GM23338 (cell line): ENCODE measurements around the gene RIMOC1. TPM values are rescaled to one million over a fixed set of nuclear protein-coding genes. Genes with fewer than 3 reads are reported as not detected.

Experiments used
- ATAC-seq: fragments of 200-7000 bp; cut with Tn5 transposase; 3 replicates; pipeline ENCODE4 v1.9.1; 2020
- DNase-seq: peaks from one replicate; pipeline ENCODE4 v3.0.0-alpha.2; 2015; ENCODE audit warnings: low spot score
- H2AFZ ChIP-seq: fragments of 200-600 bp; sonication (generic); 2 replicates; pipeline ENCODE4 v1.8.0; 2016; ENCODE audit warnings: antibody characterized with exemption, mild to moderate bottlenecking, moderate library complexity
- H3F3A ChIP-seq: fragments of 200-600 bp; sonication (generic); replicated peaks from 2 replicates; pipeline ENCODE4 v1.8.0; 2017; ENCODE audit warnings: antibody characterized with exemption, mixed run types, low read depth
- H3K27ac ChIP-seq: fragments of 200-600 bp; sonication (generic); 2 replicates; pipeline ENCODE4 v1.6.1; 2016; ENCODE audit warnings: low read depth
- H3K27me3 ChIP-seq: fragments of 200-600 bp; sonication (generic); 2 replicates; pipeline ENCODE4 v1.8.0; 2016; ENCODE audit warnings: mild to moderate bottlenecking, mixed run types, moderate library complexity; ENCODE audit not compliant: insufficient read depth
- H3K36me3 ChIP-seq: fragments of 200-600 bp; sonication (generic); 2 replicates; pipeline ENCODE4 v1.8.0; 2016; ENCODE audit warnings: mild to moderate bottlenecking; ENCODE audit not compliant: insufficient read depth
- H3K4me1 ChIP-seq: fragments of 200-600 bp; sonication (generic); 2 replicates; pipeline ENCODE4 v1.8.0; 2016; ENCODE audit warnings: mild to moderate bottlenecking, moderate library complexity; ENCODE audit not compliant: insufficient read depth
- H3K4me2 ChIP-seq: fragments of 200-600 bp; sonication (generic); 2 replicates; pipeline ENCODE4 v1.7.1; 2017; ENCODE audit warnings: mixed run types
- H3K4me3 ChIP-seq: fragments of 200-600 bp; sonication (generic); 2 replicates; pipeline ENCODE4 v1.6.1; 2016; ENCODE audit warnings: mixed run types
- H3K79me2 ChIP-seq: fragments of 200-600 bp; sonication (generic); replicated peaks from 2 replicates; pipeline ENCODE4 v1.8.0; 2017; ENCODE audit warnings: mild to moderate bottlenecking; ENCODE audit not compliant: insufficient read depth
- H3K9me2 ChIP-seq: fragments of 200-600 bp; sonication (generic); 2 replicates; pipeline ENCODE4 v1.8.0; 2017; ENCODE audit not compliant: insufficient read depth
- H4K20me1 ChIP-seq: fragments of 200-600 bp; sonication (generic); replicated peaks from 2 replicates; pipeline ENCODE4 v1.8.0; 2017; ENCODE audit warnings: mild to moderate bottlenecking; ENCODE audit not compliant: insufficient read depth
- H3K27ac Mint-ChIP-seq: 2 replicates; pipeline ENCODE4 v1.8.0; 2020; ENCODE audit warnings: inconsistent platforms, mild to moderate bottlenecking, moderate library complexity, mixed read lengths
- H3K27me3 Mint-ChIP-seq: 3 replicates; pipeline ENCODE4 v1.8.0; 2022; ENCODE audit warnings: low read depth, mild to moderate bottlenecking, moderate library complexity, mixed read lengths, inconsistent platforms; ENCODE audit not compliant: insufficient read depth, poor library complexity
- H3K36me3 Mint-ChIP-seq: 3 replicates; pipeline ENCODE4 v1.8.0; 2021; ENCODE audit warnings: low read depth, mild to moderate bottlenecking, inconsistent platforms, moderate library complexity, mixed read lengths
- H3K4me1 Mint-ChIP-seq: 3 replicates; pipeline ENCODE4 v1.8.0; 2020; ENCODE audit warnings: mild to moderate bottlenecking, inconsistent platforms, mixed read lengths
- H3K4me3 Mint-ChIP-seq: 3 replicates; pipeline ENCODE4 v1.8.0; 2021; ENCODE audit warnings: moderate library complexity, mild to moderate bottlenecking, inconsistent platforms, mixed read lengths
- H3K9me3 Mint-ChIP-seq: 3 replicates; pipeline ENCODE4 v1.8.0; 2020; ENCODE audit warnings: moderate library complexity, mild to moderate bottlenecking, inconsistent platforms, mixed read lengths
- CREB1 ChIP-seq: fragments of 250-450 bp; sonication (Bioruptor Pico); IDR thresholded peaks from 2 replicates; pipeline ENCODE4 v1.5.0; 2020; ENCODE audit warnings: low read depth, mild to moderate bottlenecking, moderate library complexity
- EZH2 ChIP-seq: fragments of 200-600 bp; sonication (generic); IDR thresholded peaks from one replicate; pipeline ENCODE4 v1.8.0; 2017; ENCODE audit warnings: antibody characterized with exemption, mild to moderate bottlenecking, low read depth; ENCODE audit not compliant: unreplicated experiment
- JUNB ChIP-seq: IDR thresholded peaks from one replicate; pipeline ENCODE4 v1.6.1; 2016; ENCODE audit warnings: antibody characterized with exemption; ENCODE audit not compliant: unreplicated experiment
- NANOG ChIP-seq: IDR thresholded peaks from 2 replicates; pipeline ENCODE4 v1.6.1; 2016; ENCODE audit warnings: antibody characterized with exemption, borderline replicate concordance
- POLR2AphosphoS5 ChIP-seq: IDR thresholded peaks from 2 replicates; pipeline ENCODE4 v1.6.1; 2016; ENCODE audit warnings: antibody characterized with exemption, low read depth
- STAT1 ChIP-seq: IDR thresholded peaks from one replicate; pipeline ENCODE4 v1.6.1; 2016; ENCODE audit warnings: antibody characterized with exemption; ENCODE audit not compliant: unreplicated experiment
- ZNF331 ChIP-seq: fragments of 250-450 bp; sonication (Bioruptor Pico); IDR thresholded peaks from 2 replicates; pipeline ENCODE4 v1.5.0; 2020; ENCODE audit warnings: low read depth, mild to moderate bottlenecking, moderate library complexity
- long read RNA-seq: library from polyadenylated mRNA; unstranded; transcript quantifications from one replicate; pipeline ENCODE4 v2.0.0, GENCODE V29; 2020; ENCODE audit not compliant: unreplicated experiment
- polyA plus RNA-seq: library from polyadenylated mRNA; unstranded; fragments of >200 nt; fragmentation: Nextera tagmentation; extraction: Ambion mirVana; gene quantifications from 2 replicates; pipeline ENCODE4 v1.2.1, GENCODE V29; 2016
- total RNA-seq: library from RNA; depleted of rRNA; stranded (reverse); fragments of >200 nt; shearing (Covaris generic); gene quantifications from 2 replicates; pipeline ENCODE4 v1.2.3, GENCODE V29; 2014; rRNA removed
- TF ChIP-seq, protein P1 (sequence below): IDR thresholded peaks from one replicate; pipeline ENCODE4 v1.6.1; 2018; ENCODE audit warnings: antibody characterized with exemption; ENCODE audit not compliant: unreplicated experiment
- TF ChIP-seq, protein P2 (sequence below): fragments of 250-450 bp; sonication (Bioruptor Pico); IDR thresholded peaks from 2 replicates; pipeline ENCODE4 v1.5.0; 2020; ENCODE audit warnings: mild to moderate bottlenecking, moderate library complexity
- TF ChIP-seq, protein P3 (sequence below): IDR thresholded peaks from 2 replicates; pipeline ENCODE4 v1.6.1; 2016; ENCODE audit warnings: antibody characterized with exemption

Gene RIMOC1, protein sequence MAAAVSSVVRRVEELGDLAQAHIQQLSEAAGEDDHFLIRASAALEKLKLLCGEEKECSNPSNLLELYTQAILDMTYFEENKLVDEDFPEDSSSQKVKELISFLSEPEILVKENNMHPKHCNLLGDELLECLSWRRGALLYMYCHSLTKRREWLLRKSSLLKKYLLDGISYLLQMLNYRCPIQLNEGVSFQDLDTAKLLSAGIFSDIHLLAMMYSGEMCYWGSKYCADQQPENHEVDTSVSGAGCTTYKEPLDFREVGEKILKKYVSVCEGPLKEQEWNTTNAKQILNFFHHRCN
- total RNA-seq (25.3 and 30.3 TPM in 2 replicates), polyA plus RNA-seq (22.7 and 26.4 TPM in 2 replicates)
- long read RNA-seq, full-length matches to known transcripts = 4 of 6 reads
- long read RNA-seq, partial matches to known transcripts = 0 of 6 reads
- long read RNA-seq, other reads (novel, unspliced or antisense) = 2 of 6 reads

DNA sequence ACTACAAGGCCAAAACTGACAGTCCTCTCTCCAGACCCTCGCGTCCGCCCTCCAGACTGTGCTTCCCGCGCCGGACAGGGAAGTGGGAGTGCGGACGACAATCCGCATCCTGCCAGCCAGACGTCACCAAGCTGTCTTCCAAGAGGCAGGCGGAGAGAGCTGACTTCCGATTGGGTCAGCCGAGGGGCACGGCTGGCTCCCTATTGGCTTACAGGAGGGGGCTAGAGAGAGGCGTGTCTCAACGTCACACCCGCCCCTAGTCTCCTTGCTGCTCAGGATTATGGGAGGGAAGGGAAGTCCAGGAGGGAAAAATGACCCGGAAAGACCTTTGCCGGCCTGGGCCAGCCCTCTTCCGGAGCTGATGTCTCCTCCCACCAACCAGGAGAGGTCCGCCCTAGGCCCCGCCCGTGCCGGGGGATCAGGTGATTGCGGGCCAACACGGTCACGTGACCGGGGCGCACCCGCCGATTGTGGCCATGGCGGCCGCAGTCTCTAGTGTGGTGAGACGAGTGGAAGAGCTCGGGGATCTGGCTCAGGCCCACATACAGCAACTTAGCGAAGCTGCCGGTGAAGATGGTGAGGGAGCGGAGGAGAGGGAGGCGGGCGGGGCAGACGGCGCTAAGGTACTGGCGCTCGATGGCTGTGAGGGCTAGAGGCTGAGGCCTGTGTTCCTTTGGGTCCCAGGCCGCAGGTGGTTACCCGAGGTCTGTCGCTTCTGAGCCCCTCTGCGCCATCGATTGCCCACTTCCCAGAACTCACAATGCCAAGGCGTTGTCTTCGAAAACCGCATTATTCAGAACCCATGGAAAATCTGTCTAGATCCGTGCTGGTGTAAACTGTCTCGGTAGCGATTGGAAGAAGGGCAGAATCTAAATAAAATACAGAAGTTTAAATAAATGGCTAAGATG lies at the start of gene RIMOC1:
RIMOC1 (plus strand) TSS at position 453 of the 908 bp plus-strand sequence; CDS start at position 477, 24 bp downstream.
- H3K4me3 Mint-ChIP-seq = peak within 1 kb of the TSS; percentile 98
- Histone ChIP-seq H3K36me3 (peaks cover 13% of the 10 kb centered on the region), H2AFZ (peak within 1 kb of the TSS; percentile 52), H3K4me1 (peaks cover 8% of the 10 kb centered on the region), H3K27me3 (no peaks in the 10 kb centered on the region), H4K20me1 (no peaks in the 10 kb centered on the region), H3K4me3 (peak within 1 kb of the TSS; percentile 87), H3K9me2 (peaks cover 3% of the 10 kb centered on the region), H3F3A (no peaks in the 10 kb centered on the region), H3K4me2 (peak within 1 kb of the TSS; percentile 84), H3K27ac (0 out of 2 replicates have a peak within 1 kb of the TSS, but pooled peaks have one; percentile 12), H3K79me2 (peaks cover 31% of the 10 kb centered on the region)
- peaks cover 14% of the 10 kb centered on the region; the same call in 2 of the 3 replicates for H3K4me1 Mint-ChIP-seq
- H3K9me3 Mint-ChIP-seq = 0 out of 3 replicates have a peak, but pooled peaks cover 3% of the 10 kb centered on the region
- peaks cover 9% of the 10 kb centered on the region for H3K27me3 Mint-ChIP-seq
- ATAC-seq (peak; percentile 99), DNase-seq (peak; percentile 99)
- no peak for TF ChIP-seq STAT1
- TF ChIP-seq NANOG = no peak
- TF ChIP-seq, protein P1, sequence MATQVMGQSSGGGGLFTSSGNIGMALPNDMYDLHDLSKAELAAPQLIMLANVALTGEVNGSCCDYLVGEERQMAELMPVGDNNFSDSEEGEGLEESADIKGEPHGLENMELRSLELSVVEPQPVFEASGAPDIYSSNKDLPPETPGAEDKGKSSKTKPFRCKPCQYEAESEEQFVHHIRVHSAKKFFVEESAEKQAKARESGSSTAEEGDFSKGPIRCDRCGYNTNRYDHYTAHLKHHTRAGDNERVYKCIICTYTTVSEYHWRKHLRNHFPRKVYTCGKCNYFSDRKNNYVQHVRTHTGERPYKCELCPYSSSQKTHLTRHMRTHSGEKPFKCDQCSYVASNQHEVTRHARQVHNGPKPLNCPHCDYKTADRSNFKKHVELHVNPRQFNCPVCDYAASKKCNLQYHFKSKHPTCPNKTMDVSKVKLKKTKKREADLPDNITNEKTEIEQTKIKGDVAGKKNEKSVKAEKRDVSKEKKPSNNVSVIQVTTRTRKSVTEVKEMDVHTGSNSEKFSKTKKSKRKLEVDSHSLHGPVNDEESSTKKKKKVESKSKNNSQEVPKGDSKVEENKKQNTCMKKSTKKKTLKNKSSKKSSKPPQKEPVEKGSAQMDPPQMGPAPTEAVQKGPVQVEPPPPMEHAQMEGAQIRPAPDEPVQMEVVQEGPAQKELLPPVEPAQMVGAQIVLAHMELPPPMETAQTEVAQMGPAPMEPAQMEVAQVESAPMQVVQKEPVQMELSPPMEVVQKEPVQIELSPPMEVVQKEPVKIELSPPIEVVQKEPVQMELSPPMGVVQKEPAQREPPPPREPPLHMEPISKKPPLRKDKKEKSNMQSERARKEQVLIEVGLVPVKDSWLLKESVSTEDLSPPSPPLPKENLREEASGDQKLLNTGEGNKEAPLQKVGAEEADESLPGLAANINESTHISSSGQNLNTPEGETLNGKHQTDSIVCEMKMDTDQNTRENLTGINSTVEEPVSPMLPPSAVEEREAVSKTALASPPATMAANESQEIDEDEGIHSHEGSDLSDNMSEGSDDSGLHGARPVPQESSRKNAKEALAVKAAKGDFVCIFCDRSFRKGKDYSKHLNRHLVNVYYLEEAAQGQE = no peak
- TF ChIP-seq, protein P2, sequence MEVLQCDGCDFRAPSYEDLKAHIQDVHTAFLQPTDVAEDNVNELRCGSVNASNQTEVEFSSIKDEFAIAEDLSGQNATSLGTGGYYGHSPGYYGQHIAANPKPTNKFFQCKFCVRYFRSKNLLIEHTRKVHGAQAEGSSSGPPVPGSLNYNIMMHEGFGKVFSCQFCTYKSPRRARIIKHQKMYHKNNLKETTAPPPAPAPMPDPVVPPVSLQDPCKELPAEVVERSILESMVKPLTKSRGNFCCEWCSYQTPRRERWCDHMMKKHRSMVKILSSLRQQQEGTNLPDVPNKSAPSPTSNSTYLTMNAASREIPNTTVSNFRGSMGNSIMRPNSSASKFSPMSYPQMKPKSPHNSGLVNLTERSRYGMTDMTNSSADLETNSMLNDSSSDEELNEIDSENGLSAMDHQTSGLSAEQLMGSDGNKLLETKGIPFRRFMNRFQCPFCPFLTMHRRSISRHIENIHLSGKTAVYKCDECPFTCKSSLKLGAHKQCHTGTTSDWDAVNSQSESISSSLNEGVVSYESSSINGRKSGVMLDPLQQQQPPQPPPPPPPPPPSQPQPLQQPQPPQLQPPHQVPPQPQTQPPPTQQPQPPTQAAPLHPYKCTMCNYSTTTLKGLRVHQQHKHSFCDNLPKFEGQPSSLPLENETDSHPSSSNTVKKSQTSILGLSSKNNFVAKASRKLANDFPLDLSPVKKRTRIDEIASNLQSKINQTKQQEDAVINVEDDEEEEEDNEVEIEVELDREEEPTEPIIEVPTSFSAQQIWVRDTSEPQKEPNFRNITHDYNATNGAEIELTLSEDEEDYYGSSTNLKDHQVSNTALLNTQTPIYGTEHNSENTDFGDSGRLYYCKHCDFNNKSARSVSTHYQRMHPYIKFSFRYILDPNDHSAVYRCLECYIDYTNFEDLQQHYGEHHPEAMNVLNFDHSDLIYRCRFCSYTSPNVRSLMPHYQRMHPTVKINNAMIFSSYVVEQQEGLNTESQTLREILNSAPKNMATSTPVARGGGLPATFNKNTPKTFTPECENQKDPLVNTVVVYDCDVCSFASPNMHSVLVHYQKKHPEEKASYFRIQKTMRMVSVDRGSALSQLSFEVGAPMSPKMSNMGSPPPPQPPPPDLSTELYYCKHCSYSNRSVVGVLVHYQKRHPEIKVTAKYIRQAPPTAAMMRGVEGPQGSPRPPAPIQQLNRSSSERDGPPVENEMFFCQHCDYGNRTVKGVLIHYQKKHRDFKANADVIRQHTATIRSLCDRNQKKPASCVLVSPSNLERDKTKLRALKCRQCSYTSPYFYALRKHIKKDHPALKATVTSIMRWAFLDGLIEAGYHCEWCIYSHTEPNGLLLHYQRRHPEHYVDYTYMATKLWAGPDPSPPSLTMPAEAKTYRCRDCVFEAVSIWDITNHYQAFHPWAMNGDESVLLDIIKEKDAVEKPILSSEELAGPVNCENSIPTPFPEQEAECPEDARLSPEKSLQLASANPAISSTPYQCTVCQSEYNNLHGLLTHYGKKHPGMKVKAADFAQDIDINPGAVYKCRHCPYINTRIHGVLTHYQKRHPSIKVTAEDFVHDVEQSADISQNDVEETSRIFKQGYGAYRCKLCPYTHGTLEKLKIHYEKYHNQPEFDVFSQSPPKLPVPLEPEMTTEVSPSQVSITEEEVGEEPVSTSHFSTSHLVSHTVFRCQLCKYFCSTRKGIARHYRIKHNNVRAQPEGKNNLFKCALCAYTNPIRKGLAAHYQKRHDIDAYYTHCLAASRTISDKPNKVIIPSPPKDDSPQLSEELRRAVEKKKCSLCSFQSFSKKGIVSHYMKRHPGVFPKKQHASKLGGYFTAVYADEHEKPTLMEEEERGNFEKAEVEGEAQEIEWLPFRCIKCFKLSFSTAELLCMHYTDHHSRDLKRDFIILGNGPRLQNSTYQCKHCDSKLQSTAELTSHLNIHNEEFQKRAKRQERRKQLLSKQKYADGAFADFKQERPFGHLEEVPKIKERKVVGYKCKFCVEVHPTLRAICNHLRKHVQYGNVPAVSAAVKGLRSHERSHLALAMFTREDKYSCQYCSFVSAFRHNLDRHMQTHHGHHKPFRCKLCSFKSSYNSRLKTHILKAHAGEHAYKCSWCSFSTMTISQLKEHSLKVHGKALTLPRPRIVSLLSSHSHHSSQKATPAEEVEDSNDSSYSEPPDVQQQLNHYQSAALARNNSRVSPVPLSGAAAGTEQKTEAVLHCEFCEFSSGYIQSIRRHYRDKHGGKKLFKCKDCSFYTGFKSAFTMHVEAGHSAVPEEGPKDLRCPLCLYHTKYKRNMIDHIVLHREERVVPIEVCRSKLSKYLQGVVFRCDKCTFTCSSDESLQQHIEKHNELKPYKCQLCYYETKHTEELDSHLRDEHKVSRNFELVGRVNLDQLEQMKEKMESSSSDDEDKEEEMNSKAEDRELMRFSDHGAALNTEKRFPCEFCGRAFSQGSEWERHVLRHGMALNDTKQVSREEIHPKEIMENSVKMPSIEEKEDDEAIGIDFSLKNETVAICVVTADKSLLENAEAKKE (CRISPR knock-in tag) = no peak
- peak; percentile 75 for TF ChIP-seq POLR2AphosphoS5
- TF ChIP-seq JUNB = no peak
- no peak for TF ChIP-seq ZNF331 (CRISPR knock-in tag)
- TF ChIP-seq, protein P3, sequence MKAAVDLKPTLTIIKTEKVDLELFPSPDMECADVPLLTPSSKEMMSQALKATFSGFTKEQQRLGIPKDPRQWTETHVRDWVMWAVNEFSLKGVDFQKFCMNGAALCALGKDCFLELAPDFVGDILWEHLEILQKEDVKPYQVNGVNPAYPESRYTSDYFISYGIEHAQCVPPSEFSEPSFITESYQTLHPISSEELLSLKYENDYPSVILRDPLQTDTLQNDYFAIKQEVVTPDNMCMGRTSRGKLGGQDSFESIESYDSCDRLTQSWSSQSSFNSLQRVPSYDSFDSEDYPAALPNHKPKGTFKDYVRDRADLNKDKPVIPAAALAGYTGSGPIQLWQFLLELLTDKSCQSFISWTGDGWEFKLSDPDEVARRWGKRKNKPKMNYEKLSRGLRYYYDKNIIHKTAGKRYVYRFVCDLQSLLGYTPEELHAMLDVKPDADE = peak; percentile 49; the same call in 1 of the 2 replicates
- TF ChIP-seq CREB1 (CRISPR knock-in tag) = peak; percentile 86
- no peak for TF ChIP-seq EZH2
- peak within 1 kb of the TSS; percentile 99 for H3K27ac Mint-ChIP-seq
- H3K36me3 Mint-ChIP-seq = peaks cover 16% of the 10 kb centered on the region
